Measurements from ENCODE around the gene ARCN1.

ARCN1 gene

DNA sequence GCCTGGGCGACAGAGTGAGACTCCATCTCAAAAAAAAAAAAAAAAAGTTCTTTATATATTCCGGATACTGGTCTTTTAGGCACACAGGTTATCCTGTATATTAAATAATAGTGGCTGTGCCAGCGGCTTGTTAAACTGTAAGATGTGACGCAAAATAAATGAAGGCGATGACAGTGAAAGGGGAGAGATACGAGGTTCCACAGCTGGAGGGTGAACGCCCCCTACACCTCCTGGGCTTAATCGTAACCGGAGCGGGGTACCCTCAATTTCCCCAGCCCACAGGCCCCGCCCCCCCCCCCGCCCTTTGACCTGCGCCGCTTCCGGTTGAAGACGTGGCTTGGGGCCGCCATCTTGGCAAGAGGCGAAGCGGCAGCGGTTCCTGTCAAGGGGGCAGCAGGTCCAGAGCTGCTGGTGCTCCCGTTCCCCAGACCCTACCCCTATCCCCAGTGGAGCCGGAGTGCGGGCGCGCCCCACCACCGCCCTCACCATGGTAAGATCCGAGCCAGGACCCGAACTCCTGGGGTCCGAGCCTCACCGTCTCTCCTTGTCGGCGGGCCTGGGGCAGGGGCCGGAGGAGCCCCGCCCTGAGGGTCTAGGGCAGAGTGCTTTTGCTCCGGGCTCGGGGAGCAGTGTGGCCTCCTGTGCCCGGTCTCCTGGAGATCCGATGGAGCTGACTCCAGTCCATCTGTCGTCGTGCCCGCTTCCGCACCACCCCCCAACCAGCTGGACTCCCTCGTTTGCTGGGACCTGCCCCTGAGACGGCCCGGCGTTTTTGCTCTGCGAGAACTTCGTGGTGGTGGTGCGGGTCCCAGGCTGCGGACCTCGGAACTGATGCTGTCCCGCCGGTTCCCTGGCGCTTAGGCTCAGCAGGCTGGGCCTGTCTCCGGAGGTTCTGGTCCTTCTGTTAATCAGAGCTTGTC lies at the start of gene ARCN1:
ARCN1 (plus strand) TSS at position 349 of the 920 bp plus-strand sequence; CDS start at position 488, 139 bp downstream.
- peak; percentile 39 for DNase-seq (ENCODE audit: low read depth, low spot score)

DNA sequence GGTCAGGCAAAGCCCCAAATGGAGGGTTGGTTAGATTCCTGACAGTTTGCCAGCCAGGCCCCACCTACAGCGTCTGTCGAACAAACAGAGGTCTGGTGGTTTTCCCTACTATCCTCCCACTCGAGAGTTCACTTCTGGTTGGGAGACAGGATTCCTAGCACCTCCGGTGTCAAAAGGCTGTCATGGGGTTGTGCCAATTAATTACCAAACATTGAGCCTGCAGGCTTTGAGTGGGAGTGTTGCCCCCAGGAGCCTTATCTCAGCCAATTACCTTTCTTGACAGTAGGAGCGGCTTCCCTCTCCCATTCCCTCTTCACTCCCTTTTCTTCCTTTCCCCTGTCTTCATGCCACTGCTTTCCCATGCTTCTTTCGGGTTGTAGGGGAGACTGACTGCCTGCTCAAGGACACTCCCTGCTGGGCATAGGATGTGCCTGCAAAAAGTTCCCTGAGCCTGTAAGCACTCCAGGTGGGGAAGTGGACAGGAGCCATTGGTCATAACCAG lies 49.6 kb upstream of the ARCN1 start:
- DNase-seq (ENCODE audit: low read depth, low spot score): no peak

DNA sequence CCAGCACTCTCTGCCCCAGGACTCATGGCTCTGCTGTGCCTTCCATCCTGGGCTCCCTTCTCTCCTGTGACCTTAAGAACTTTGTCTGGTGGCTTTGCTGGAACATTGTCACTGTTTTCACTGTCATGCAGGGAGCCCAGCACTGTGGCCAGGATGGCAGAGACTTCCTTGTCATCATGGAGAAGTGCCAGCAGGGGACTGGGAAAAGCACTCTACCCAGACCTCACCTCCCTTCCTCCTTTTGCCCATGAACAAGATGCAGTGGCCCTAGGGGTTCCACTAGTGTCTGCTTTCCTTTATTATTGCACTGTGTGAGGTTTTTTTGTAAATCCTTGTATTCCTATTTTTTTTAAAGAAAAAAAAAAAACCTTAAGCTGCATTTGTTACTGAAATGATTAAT lies 47.9 kb upstream of the ARCN1 start:
- DNase-seq (ENCODE audit: low read depth, low spot score): no peak

DNA sequence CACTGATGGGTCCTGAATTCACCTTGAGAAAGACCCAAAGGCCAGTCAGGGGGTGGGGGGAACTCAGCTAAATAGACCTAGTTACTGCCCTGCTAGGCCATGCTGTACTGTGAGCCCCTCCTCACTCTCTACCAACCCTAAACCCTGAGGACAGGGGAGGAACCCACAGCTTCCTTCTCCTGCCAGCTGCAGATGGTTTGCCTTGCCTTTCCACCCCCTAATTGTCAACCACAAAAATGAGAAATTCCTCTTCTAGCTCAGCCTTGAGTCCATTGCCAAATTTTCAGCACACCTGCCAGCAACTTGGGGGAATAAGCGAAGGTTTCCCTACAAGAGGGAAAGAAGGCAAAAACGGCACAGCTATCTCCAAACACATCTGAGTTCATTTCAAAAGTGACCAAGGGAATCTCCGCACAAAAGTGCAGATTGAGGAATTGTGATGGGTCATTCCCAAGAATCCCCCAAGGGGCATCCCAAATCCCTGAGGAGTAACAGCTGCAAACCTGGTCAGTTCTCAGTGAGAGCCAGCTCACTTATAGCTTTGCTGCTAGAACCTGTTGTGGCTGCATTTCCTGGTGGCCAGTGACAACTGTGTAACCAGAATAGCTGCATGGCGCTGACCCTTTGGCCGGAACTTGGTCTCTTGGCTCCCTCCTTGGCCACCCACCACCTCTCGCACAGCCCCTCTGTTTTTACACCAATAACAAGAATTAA lies 47.3 kb upstream of the ARCN1 start:
- no peak for DNase-seq (ENCODE audit: low read depth, low spot score)

DNA sequence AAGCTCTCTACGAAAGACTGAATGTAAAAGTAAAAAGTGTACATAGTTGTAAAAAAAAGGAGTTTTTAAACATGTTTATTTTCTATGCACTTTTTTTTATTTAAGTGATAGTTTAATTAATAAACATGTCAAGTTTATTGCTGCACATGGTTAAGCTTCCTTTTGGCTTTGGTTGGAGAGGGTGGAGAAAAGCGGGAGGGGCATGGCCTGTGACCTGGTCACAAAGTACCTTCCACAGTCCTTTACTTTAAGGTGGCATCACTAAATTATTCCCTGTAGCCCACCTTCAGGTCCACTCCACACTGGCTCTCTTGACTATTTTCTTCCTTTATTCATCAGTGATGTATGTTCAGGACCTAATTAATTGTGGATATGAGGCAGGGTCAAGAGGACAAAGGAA lies 45.5 kb upstream of the ARCN1 start:
- DNase-seq (ENCODE audit: low read depth, low spot score): no peak

DNA sequence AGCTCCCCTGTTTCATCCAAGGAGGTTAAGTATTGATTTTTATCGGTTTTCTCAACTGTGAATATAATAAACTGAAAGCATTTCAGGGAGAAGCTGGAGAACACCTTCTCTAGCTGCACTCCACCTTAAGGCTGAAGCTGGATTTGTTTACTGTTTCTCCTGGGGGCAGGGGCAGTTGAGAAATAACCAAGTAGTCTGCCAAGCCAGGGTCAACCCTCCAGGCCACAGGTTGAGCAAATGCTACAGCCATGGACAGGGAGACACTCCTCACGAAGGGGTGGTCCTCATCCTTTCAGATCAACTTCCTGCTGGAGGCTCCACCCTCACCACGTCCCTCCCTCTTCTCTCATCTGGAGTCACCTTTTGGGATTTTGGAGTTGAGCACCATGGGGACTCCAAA lies 45.1 kb upstream of the ARCN1 start, which contains the start of gene TTC36:
TTC36 (plus strand) TSS at position 366 of the 400 bp plus-strand sequence; CDS start at position 387, 21 bp downstream.
- no peak for DNase-seq (ENCODE audit: low read depth, low spot score)

DNA sequence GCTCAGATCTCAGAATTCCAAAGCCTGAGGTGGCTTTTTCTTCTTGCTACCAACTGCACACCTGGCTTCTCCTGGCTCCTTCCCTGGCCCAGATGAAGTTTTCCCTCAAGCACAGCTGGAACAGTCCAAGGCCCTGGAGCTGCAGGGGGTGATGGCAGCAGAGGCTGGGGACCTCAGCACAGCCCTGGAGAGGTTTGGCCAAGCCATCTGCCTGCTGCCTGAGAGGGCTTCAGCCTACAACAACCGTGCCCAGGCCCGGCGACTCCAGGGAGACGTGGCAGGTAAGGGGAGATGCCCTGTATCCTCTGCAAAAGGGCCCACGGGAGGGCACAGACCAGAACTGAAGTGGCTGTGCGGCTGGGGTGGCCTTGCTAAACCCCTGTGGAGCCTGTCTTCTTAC lies 43.7 kb upstream of the ARCN1 start:
- DNase-seq (ENCODE audit: low read depth, low spot score): no peak

DNA sequence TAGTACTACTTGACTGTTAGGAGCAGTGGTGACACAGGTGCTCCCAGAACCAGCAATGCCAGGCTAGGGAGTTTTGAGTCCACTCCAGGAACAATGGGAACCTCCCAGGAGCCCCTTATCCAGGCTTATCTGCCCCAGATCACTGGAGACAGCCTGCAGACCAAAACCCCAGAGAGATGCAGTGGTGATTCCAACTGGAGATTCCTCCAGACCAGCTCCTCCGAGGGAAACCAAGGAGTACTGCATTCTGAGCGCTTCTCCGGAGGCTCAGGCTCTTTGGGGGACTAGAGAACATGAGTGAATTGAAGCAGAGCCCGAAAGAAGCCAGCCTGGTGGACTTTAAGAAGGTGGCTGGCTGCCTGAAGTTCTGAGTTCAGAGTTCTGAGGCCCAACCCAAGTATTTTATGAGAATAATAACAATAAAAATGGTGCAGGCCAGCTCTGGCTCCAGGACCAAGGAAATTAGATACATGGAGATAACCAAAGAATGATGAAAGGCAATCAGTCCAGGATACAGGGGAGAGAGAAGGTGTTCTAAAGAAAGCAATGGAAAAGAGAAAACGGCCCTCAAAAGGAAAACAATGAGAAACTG lies 42.5 kb upstream of the ARCN1 start:
- DNase-seq (ENCODE audit: low read depth, low spot score): no peak

DNA sequence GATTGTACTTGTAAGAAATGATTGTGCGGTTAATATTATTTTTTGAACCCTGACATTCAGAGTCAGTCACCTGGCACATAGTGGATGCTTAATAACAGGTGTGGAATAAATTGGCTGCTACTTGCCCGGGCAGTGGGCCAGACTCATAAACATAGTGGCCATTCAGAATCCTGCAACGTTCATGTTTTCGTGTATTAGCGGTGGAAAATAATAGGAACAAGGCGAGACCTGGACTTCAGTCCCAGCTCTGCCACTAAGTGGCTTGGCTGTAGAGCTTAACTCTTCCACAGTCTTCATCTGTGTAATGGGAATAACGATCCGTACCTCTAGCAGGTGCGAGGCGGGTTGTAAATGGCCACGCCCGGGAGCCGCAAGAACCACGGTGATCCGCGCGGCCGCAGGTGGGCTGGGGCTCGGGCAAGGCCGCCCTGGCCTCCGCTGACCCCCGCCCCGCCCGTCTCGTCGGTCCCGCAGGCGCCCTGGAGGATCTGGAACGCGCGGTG lies 42.0 kb upstream of the ARCN1 start:
- DNase-seq (ENCODE audit: low read depth, low spot score): no peak

DNA sequence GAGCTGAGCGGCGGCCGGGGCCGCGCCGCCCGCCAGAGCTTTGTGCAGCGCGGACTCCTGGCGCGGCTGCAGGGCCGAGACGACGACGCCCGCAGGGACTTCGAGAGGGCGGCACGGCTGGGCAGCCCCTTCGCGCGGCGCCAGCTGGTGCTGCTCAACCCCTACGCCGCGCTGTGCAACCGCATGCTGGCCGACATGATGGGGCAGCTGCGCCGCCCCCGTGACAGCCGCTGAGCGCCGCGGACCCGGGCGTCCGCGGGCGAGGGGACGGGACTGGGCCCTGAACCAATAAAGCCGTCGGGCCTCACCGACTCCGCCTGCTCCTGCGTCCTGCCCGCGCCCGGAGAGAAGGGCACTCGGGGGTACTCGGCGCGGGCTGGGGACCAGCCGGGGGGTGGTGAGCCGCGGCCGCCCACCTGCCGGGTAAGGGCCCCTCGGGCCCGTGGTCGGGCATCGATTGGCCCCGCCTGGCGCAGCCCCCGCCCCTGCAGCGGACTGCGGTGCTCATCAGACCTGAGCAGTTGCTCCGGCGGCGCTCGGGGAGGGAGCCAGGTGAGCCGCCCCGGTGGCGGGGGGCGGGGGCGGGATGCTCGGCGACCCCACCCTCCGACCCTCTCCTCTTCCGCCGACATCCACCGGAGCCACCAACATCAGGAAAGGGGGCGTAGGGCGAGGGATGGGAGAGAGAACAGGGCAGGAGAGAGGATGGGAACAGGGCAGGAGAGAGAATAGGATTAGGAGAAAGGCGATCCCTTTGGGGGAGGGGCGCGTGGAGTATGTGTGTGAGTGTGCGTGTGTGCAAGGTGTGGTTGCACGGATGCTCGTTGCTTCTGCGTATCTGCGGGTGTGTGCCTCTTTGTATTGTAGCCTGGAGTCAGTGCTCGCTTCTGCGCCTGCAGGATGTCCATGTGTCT lies 41.3 kb upstream of the ARCN1 start, which contains the start of gene TMEM25:
TMEM25 (plus strand) TSS at position 510 of the 914 bp plus-strand sequence. CDS start 610 bp downstream, outside the sequence.
- DNase-seq (ENCODE audit: low read depth, low spot score): no peak

DNA sequence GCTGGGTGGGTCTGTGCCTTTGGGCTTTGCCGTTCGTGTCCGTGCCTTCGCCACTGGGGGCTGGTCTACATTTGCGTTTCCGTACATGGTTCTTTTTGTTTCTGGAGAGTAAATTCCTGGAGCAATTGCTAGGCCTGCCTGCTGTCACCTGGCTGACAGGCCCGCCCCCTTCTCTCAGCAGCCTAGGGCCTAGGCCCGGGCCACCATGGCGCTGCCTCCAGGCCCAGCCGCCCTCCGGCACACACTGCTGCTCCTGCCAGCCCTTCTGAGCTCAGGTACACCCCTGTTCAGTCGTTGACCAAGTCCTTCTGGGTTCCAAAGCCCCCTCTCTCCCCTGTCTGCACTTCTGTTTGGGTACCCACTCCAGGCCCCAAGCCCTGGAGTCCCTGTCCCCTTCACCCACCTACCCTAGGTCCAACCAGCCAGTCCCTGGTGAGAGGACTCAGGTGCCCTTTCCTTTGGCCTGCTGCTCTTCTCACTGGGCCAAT lies 40.6 kb upstream of the ARCN1 start:
- DNase-seq (ENCODE audit: low read depth, low spot score): no peak

DNA sequence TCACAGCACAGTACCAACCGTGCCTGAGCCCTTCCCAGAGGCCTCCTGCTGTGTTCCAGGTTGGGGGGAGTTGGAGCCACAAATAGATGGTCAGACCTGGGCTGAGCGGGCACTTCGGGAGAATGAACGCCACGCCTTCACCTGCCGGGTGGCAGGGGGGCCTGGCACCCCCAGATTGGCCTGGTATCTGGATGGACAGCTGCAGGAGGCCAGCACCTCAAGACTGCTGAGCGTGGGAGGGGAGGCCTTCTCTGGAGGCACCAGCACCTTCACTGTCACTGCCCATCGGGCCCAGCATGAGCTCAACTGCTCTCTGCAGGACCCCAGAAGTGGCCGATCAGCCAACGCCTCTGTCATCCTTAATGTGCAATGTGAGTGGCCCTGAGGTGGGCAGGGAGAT lies 40.1 kb upstream of the ARCN1 start:
- DNase-seq (ENCODE audit: low read depth, low spot score): no peak

DNA sequence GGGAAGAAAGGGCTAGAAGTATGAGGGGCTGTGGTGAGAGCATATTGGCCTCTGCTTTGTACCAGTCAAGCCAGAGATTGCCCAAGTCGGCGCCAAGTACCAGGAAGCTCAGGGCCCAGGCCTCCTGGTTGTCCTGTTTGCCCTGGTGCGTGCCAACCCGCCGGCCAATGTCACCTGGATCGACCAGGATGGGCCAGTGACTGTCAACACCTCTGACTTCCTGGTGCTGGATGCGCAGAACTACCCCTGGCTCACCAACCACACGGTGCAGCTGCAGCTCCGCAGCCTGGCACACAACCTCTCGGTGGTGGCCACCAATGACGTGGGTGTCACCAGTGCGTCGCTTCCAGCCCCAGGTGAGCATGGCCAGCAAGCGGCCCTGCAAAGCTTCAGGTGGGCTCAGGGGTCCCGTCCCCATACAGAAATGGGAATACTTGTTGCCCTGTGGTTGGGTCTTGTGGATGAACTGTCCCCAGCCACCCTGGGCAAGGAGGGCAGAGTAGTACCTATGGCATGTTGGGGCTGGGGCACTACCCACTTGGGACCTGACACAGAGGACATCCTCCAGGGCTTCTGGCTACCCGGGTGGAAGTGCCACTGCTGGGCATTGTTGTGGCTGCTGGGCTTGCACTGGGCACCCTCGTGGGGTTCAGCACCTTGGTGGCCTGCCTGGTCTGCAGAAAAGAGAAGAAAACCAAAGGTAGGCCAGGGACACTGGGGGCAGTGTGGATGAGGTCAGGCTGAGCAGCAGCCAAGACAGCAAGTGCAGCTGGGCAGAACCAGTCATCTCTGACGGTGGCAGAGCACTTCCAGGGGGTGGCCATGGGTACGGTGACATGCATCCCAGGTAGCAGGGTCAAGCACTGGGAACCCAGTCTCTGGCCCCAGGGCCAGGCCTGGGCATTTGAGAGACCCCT lies 39.1 kb upstream of the ARCN1 start:
- no peak for DNase-seq (ENCODE audit: low read depth, low spot score)

DNA sequence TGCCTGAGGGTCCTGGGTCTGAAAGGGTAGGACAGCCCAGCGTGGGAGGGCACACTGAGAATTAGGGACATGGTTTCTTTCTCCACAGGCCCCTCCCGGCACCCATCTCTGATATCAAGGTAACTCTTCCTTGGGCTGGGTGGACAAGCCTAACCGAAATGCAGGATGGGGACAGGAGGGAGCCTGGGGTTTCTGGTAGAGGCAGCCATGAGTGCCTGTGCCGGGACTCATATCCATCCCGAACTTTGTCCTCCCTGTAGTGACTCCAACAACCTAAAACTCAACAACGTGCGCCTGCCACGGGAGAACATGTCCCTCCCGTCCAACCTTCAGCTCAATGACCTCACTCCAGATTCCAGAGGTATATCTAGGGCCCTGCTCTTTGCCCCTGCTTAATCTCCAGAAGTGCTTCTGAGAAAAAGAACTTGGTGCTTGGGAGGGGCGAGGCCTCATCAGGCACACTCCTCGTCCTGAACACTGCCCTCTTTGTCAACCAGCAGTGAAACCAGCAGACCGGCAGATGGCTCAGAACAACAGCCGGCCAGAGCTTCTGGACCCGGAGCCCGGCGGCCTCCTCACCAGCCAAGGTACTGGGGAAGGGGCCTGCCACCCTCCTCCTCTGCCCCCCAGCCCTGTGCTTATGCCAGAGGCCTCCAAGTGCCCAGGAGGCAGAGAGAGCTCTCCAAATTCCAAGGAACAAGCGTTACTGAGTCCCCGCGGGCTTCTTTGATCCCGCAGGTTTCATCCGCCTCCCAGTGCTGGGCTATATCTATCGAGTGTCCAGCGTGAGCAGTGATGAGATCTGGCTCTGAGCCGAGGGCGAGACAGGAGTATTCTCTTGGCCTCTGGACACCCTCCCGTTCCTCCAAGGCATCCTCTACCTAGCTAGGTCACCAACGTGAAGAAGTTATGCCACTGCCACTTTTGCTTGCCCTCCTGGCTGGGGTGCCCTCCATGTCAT lies 38.2 kb upstream of the ARCN1 start:
- DNase-seq (ENCODE audit: low read depth, low spot score): no peak

DNA sequence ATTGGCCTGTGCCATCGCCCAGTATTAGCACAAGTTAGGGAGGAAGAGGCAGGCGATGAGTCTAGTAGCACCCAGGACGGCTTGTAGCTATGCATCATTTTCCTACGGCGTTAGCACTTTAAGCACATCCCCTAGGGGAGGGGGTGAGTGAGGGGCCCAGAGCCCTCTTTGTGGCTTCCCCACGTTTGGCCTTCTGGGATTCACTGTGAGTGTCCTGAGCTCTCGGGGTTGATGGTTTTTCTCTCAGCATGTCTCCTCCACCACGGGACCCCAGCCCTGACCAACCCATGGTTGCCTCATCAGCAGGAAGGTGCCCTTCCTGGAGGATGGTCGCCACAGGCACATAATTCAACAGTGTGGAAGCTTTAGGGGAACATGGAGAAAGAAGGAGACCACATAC lies 36.9 kb upstream of the ARCN1 start:
- no peak for DNase-seq (ENCODE audit: low read depth, low spot score)

DNA sequence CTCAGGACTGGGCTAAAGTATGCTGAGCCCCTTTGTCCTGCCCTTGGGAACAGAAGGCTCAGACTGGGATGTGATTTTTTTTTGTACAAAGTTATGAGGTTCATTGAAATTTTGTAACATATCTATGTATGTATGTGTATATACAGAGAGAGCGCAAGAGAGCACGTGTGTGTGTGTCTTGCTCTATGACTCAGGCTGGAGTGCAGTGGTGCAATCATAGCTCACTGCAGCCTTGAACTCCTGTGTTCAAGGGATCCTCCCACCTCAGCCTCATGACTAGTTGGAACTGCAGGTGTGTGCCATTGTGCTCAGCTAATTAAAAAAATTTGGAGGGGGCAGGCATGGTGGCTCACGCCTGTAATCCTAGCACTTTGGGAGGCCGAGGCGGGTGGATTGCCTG lies 35.5 kb upstream of the ARCN1 start:
- DNase-seq (ENCODE audit: low read depth, low spot score): no peak

DNA sequence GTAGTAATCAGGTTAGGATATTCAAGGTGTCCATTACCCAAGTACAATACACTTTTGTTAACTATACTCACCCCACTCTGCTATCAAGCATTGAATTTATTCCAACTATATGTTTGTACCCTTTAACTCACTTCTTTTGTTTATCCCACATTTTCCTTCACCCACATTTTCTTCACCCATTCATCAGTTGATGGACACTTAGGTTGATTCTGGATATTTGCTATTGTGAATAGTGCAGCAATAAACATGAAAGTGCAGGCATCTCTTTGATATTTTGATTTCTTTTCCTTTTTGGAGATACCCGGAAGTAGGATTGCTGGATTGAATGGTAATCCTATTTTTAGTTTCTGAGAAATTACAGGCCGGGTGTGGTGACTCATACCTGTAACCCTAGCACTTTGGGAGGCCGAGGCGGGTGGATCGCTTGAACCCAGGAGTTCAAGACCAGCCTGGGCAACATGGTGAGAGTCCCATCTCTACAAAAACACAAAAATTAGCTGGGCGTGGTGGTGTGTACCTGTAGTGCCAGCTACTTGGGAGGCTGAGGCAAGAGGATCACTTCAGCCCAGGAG lies 34.7 kb upstream of the ARCN1 start:
- DNase-seq (ENCODE audit: low read depth, low spot score): no peak
